ENCODE results near the gene DPP4. TPM values are rescaled to one million over a fixed set of nuclear protein-coding genes. Genes with fewer than 3 reads are reported as not detected.

The DPP4 gene
- total and polyA plus RNA-seq, 9 donors = 6.3 to 20.2 (median 12.5) TPM

DNA sequence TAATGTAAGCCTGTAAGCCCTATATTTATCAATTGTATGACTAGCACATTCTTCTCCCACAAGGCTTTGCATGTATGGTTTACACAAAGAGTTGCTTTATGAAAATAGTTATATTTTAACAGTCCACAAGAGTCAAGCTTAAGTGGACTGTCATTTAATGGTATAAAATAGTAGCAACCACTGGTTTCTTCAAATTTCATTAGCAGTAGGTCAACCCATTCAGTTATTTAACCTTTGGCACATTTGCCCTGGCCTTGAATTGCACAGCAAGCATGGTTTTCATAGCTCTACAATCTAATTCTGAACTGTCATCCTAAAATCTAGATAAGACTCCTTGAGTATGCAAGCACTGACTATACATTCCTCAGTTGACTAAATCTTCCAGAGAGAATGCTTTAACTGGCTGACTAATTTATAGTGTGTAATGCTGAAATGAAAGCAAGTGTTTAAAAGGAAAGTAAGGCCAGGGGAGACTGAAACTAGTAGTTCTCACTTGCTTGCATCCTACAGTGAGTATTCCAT lies 1.8 kb downstream of the DPP4 start:
- peak; percentile 27 for DNase-seq
- Histone ChIP-seq H3K36me3 (ENCODE audit: control insufficient read depth, insufficient read depth, low read length) (no peaks in the 10 kb centered on the region), H3K27ac (ENCODE audit: low read length) (no peak overlapping the region), H3K9me3 (replicated peaks; ENCODE audit: control insufficient read depth, low read depth, low read length) (no peaks in the 10 kb centered on the region), H3K4me1 (ENCODE audit: control insufficient read depth, insufficient read depth, low read length) (peaks cover 10% of the 10 kb centered on the region), H3K27me3 (ENCODE audit: control insufficient read depth, insufficient read depth, low read length) (peaks cover 13% of the 10 kb centered on the region), H3K4me3 (ENCODE audit: low read length) (peak overlapping the region; percentile 7)

DNA sequence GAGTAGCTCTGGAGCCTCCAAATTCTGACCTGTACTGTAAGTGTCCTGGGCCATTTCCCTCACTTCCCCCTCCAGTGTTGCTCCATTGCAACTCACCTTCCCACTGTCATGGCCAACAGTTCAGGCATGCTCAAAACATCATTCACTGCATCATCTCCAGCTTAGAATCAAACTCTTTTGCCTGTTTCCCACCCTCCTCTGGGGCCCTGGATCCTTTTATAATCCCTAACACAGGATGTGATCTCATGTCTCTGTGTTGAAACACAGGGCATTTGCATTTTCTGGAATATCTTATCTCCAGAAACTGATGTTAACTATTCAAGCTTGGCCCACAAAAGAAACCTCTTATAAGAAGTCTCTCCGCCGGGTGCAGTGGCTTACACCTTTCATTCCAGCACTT lies 3.0 kb downstream of the DPP4 start:
- Histone ChIP-seq H3K27ac (ENCODE audit: low read length) (no peak overlapping the region), H3K4me3 (ENCODE audit: low read length) (no peak overlapping the region)

GRCh38 chr2:162070228-162070936 lies 3.6 kb downstream of the DPP4 start:
- Histone ChIP-seq H3K27ac (ENCODE audit: low read length) (peak overlapping the region; percentile 29), H3K4me3 (ENCODE audit: low read length) (no peak overlapping the region), H3K9me3 (replicated peaks; ENCODE audit: control insufficient read depth, low read depth, low read length) (no peaks in the 10 kb centered on the region), H3K4me1 (ENCODE audit: control insufficient read depth, insufficient read depth, low read length) (peaks cover 10% of the 10 kb centered on the region), H3K27me3 (ENCODE audit: control insufficient read depth, insufficient read depth, low read length) (peaks cover 13% of the 10 kb centered on the region), H3K36me3 (ENCODE audit: control insufficient read depth, insufficient read depth, low read length) (no peaks in the 10 kb centered on the region)
- DNase-seq = peak; percentile 85
- 40% methylated on average over 1 of the region's 2 CpGs for WGBS (ENCODE audit: insufficient coverage)

More for the DNA sequence above, 3.0 kb downstream of the DPP4 start:
- H3K36me3 ChIP-seq (ENCODE audit: control insufficient read depth, insufficient read depth, low read length) = no peaks in the 10 kb centered on the region
- H3K27me3 ChIP-seq (ENCODE audit: control insufficient read depth, insufficient read depth, low read length) = peaks cover 13% of the 10 kb centered on the region
- DNase-seq = no peak
- WGBS (ENCODE audit: insufficient coverage) = no CpG with 5 or more reads among the region's 2 CpGs
- H3K4me1 ChIP-seq (ENCODE audit: control insufficient read depth, insufficient read depth, low read length) = peaks cover 10% of the 10 kb centered on the region
- no peaks in the 10 kb centered on the region for H3K9me3 ChIP-seq (replicated peaks; ENCODE audit: control insufficient read depth, low read depth, low read length)

DNA sequence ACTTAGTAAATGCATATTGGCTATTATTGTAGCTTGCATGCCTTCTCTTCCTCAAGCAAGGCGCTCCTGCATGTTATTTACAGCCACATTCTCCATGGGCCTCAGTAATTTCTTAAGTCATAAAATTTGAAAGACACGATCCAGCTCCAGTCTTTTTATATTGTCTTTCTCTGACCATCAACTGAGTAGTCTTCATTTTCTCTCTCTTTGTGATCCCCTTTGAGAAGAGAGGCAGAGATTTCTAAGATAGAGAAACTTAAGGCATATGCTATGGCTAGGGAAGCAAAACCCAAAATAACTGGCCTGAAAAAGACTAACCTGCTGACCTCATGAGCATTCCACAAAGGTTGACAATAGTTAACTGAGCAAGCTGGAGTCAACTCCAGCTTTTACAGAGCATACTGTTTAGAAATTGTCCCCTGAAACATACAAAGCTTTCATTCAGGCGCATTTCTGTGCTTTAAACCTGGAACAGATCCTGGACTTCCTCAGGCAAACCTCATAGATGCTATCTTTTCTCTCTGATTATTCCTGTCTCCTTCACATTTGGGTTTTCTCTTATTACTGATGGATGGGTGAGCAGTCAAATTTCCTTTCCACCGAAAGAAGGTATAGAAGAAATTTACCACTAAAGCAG lies 4.6 kb downstream of the DPP4 start:
- no peaks in the 10 kb centered on the region for H3K9me3 ChIP-seq (replicated peaks; ENCODE audit: control insufficient read depth, low read depth, low read length)
- DNase-seq = peak; percentile 28
- H3K27ac ChIP-seq (ENCODE audit: low read length) = peak overlapping the region; percentile 60
- H3K36me3 ChIP-seq (ENCODE audit: control insufficient read depth, insufficient read depth, low read length) = no peaks in the 10 kb centered on the region
- peaks cover 10% of the 10 kb centered on the region for H3K4me1 ChIP-seq (ENCODE audit: control insufficient read depth, insufficient read depth, low read length)
- H3K27me3 ChIP-seq (ENCODE audit: control insufficient read depth, insufficient read depth, low read length) = peaks cover 12% of the 10 kb centered on the region
- no peak overlapping the region for H3K4me3 ChIP-seq (ENCODE audit: low read length)
- no CpG with 5 or more reads among the region's 4 CpGs for WGBS (ENCODE audit: insufficient coverage)

- Histone ChIP-seq H3K27ac (ENCODE audit: low read length) (no peak overlapping the region), H3K27me3 (ENCODE audit: control insufficient read depth, insufficient read depth, low read length) (no peaks in the 10 kb centered on the region), H3K4me1 (ENCODE audit: control insufficient read depth, insufficient read depth, low read length) (peaks cover 3% of the 10 kb centered on the region), H3K4me3 (ENCODE audit: low read length) (no peak overlapping the region), H3K36me3 (ENCODE audit: control insufficient read depth, insufficient read depth, low read length) (no peaks in the 10 kb centered on the region), H3K9me3 (replicated peaks; ENCODE audit: control insufficient read depth, low read depth, low read length) (no peaks in the 10 kb centered on the region)
- WGBS (ENCODE audit: insufficient coverage) = no CpG with 5 or more reads among the region's 1 CpG
- DNase-seq = no peak
These were observed 6.4 kb downstream of the DPP4 start for GRCh38 chr2:162067596-162067995.

DNA sequence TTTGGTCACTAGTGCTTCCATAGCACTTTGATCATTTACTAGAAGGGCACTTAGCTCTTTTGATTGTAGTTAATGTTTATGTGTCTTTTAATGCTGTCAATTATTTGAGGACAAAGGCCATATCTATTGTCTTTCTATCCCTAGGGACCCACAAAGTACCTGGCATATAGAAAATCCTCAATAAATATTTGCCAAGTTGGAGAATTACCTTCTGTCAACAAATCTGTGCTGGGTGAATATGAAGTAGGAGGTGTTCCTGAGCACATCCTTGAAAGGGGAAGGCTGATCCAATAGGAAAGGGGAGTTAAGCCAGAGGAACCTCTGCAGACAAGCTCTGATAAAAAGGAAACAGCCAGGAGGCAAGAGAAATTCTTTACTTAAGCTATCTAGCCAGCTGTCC lies 8.2 kb downstream of the DPP4 start:
- no peaks in the 10 kb centered on the region for H3K9me3 ChIP-seq (replicated peaks; ENCODE audit: control insufficient read depth, low read depth, low read length)
- no peak overlapping the region for H3K4me3 ChIP-seq (ENCODE audit: low read length)
- H3K27ac ChIP-seq (ENCODE audit: low read length) = no peak overlapping the region
- no peaks in the 10 kb centered on the region for H3K4me1 ChIP-seq (ENCODE audit: control insufficient read depth, insufficient read depth, low read length)
- DNase-seq = no peak
- H3K36me3 ChIP-seq (ENCODE audit: control insufficient read depth, insufficient read depth, low read length) = no peaks in the 10 kb centered on the region
- H3K27me3 ChIP-seq (ENCODE audit: control insufficient read depth, insufficient read depth, low read length) = no peaks in the 10 kb centered on the region

DNA sequence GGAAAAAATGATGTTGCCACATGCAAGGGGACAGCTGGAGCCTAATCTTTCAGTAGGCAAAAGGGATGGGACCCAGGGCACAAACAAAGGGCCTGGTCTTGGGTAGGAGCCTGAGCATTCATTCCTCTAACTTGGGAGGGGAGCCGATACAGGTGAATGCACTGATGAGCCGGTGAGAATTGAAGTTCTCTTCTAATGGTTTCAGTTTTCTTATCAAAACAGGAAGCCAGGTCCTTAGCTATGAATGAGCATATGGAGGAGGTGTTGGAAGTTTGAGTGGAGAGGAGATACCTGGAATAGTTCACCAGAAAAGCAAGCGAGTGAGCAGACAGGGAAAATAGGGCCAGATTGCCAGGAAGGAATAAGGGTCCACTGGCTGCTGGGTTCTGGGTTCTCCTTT lies 10.1 kb downstream of the DPP4 start:
- no peak overlapping the region for H3K4me3 ChIP-seq (ENCODE audit: low read length)
- no peak overlapping the region for H3K27ac ChIP-seq (ENCODE audit: low read length)
- no peak for DNase-seq
- no peaks in the 10 kb centered on the region for H3K9me3 ChIP-seq (replicated peaks; ENCODE audit: control insufficient read depth, low read depth, low read length)
- 88% methylated on average over 3 of the region's 3 CpGs for WGBS (ENCODE audit: insufficient coverage)
- H3K27me3 ChIP-seq (ENCODE audit: control insufficient read depth, insufficient read depth, low read length) = no peaks in the 10 kb centered on the region
- no peaks in the 10 kb centered on the region for H3K36me3 ChIP-seq (ENCODE audit: control insufficient read depth, insufficient read depth, low read length)
- H3K4me1 ChIP-seq (ENCODE audit: control insufficient read depth, insufficient read depth, low read length) = no peaks in the 10 kb centered on the region

DNA sequence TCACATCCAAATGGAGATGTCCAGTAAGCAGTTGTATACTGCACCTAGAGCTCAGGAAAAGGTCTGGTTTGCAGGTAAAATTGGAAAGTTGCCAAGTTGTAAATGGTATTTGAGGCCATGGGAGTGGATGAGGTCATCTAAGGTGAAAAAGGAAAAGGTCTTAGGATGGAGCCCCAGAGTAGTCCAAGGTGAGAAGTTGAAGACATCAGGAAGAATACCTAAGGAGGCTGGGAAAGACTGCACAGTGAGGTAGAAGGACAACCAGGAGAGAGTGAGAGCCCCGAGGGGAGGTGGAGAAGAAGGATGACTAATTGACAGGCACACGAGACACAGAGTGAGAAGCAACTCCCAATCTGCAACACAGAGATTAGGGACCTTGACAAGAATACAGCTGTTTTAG lies 10.7 kb downstream of the DPP4 start:
- 78% methylated on average over 2 of the region's 2 CpGs for whole genome bisulfite sequencing (ENCODE audit: insufficient coverage)
- H3K27ac ChIP-seq (ENCODE audit: low read length) = no peak overlapping the region

GRCh38 chr2:162062559-162062958 lies 11.5 kb downstream of the DPP4 start:
- WGBS (ENCODE audit: insufficient coverage) = no CpG with 5 or more reads among the region's 2 CpGs
- Histone ChIP-seq H3K9me3 (replicated peaks; ENCODE audit: control insufficient read depth, low read depth, low read length) (no peaks in the 10 kb centered on the region), H3K36me3 (ENCODE audit: control insufficient read depth, insufficient read depth, low read length) (no peaks in the 10 kb centered on the region), H3K27ac (ENCODE audit: low read length) (no peak overlapping the region), H3K4me3 (ENCODE audit: low read length) (no peak overlapping the region), H3K4me1 (ENCODE audit: control insufficient read depth, insufficient read depth, low read length) (no peaks in the 10 kb centered on the region), H3K27me3 (ENCODE audit: control insufficient read depth, insufficient read depth, low read length) (no peaks in the 10 kb centered on the region)
- no peak for DNase-seq

More for the DNA sequence above, 10.7 kb downstream of the DPP4 start:
- no peaks in the 10 kb centered on the region for H3K36me3 ChIP-seq (ENCODE audit: control insufficient read depth, insufficient read depth, low read length)
- H3K27me3 ChIP-seq (ENCODE audit: control insufficient read depth, insufficient read depth, low read length) = no peaks in the 10 kb centered on the region
- no peak overlapping the region for H3K4me3 ChIP-seq (ENCODE audit: low read length)
- no peaks in the 10 kb centered on the region for H3K4me1 ChIP-seq (ENCODE audit: control insufficient read depth, insufficient read depth, low read length)
- DNase-seq = no peak
- no peaks in the 10 kb centered on the region for H3K9me3 ChIP-seq (replicated peaks; ENCODE audit: control insufficient read depth, low read depth, low read length)

DNA sequence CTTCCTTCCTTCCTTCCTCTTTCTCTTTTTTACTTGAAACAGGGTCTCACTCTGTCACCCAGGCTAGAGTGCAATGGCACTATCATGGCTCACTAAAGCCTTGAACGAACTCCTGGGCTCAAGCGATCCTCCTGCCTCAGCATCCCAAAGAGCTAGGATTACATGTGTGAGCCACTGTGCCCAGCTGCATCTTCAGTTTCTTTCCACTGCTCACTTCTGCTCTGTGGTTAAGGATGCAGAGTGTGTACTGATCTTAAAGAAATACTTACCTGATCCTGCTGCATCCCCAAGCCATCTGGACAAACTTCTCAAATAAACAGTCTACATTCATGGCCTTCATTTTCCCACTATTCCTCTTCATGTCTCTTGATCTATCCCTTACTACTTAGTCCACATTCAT lies 13.0 kb downstream of the DPP4 start:
- Histone ChIP-seq H3K9me3 (replicated peaks; ENCODE audit: control insufficient read depth, low read depth, low read length) (peaks cover 6% of the 10 kb centered on the region), H3K27me3 (ENCODE audit: control insufficient read depth, insufficient read depth, low read length) (no peaks in the 10 kb centered on the region), H3K27ac (ENCODE audit: low read length) (no peak overlapping the region), H3K36me3 (ENCODE audit: control insufficient read depth, insufficient read depth, low read length) (no peaks in the 10 kb centered on the region), H3K4me1 (ENCODE audit: control insufficient read depth, insufficient read depth, low read length) (no peaks in the 10 kb centered on the region), H3K4me3 (ENCODE audit: low read length) (no peak overlapping the region)
- no peak for DNase-seq
- WGBS (ENCODE audit: insufficient coverage) = 89% methylated on average over 2 of the region's 2 CpGs

Measured in muscle of leg (tissue), 11 donors.